Peyer's patch (tissue), 4 donors: ENCODE measurements around the gene BSN. TPM values are rescaled to one million over a fixed set of nuclear protein-coding genes. Genes with fewer than 3 reads are reported as not detected.
A peak's percentile ranks its signal among the peaks of the same experiment; 100 is the strongest.

Experiments used
- DNase-seq, 3 donors: peaks; one replicate each; pipeline ENCODE4 v3.0.0-alpha.2; 2017 to 2019
- H3K27ac ChIP-seq, 4 donors: fragments of 200-600 bp; sonication (generic); one replicate each; pipeline ENCODE4 v1.5.1; 2016 to 2019
- H3K27me3 ChIP-seq, 2 donors: fragments of 200-600 bp; sonication (generic); one replicate each; pipeline ENCODE4 v1.5.1; 2019
- H3K36me3 ChIP-seq, 3 donors: fragments of 200-600 bp; sonication (generic); one replicate each; pipeline ENCODE4 v1.5.1; 2016 to 2019
- H3K4me1 ChIP-seq, 4 donors: fragments of 200-600 bp; sonication (generic); one replicate each; pipeline ENCODE4 v1.5.1; 2016 to 2019
- H3K4me3 ChIP-seq, 4 donors: fragments of 200-600 bp; sonication (generic); 1 replicate in 3 of 4; 2 replicates in 1 of 4; pipeline ENCODE4 v1.5.1; 2016 to 2019; ENCODE audit warnings: mild to moderate bottlenecking in 1 of 4
- H3K9me3 ChIP-seq, 4 donors: fragments of 200-600 bp; sonication (generic); one replicate each; pipeline ENCODE4 v1.5.1; 2016 to 2019; ENCODE audit warnings: mild to moderate bottlenecking in 1 of 4
- CTCF ChIP-seq, 6 experiments: fragments of 450-650 bp in 4 of 6; fragments of 200-600 bp in 2 of 6; sonication (generic) in 1 of 6; IDR thresholded peaks; one replicate each; pipeline ENCODE4 v1.5.1; 2017 to 2019; ENCODE audit warnings: antibody characterized with exemption in 6 of 6, mild to moderate bottlenecking in 3 of 6, moderate library complexity in 1 of 6
- POLR2A ChIP-seq, 2 donors: fragments of 450-650 bp; IDR thresholded peaks; one replicate each; pipeline ENCODE4 v1.5.1; 2017; ENCODE audit warnings: antibody characterized with exemption in 2 of 2, mild to moderate bottlenecking in 2 of 2, moderate library complexity in 2 of 2
- total RNA-seq, 4 donors: library from RNA; depleted of rRNA; stranded (reverse); fragments of >200 nt; gene quantifications; one replicate each; pipeline ENCODE4 v1.1.0, GENCODE V29; 2016

The BSN gene
- total RNA-seq, 4 donors from 2014 or later: 0.18 to 3.3 (median 0.85) TPM

GRCh38 chr3:49702672-49703071 lies 148.4 kb downstream of the BSN start:
- no peak for TF ChIP-seq POLR2A (IDR thresholded peaks at IDR 0.05)
- no peak for TF ChIP-seq CTCF (IDR thresholded peaks at IDR 0.05)
- no peaks in the 10 kb centered on the region for H3K27me3 ChIP-seq
- H3K27ac ChIP-seq: no peak overlapping the region
- H3K4me3 ChIP-seq: no peak overlapping the region
- no peak for DNase-seq
- no peaks in the 10 kb centered on the region for H3K9me3 ChIP-seq
- no peaks in the 10 kb centered on the region for H3K4me1 ChIP-seq
- H3K36me3 ChIP-seq: peaks cover 0 to 86% (median 0%) of the 10 kb centered on the region in 3 donors

- TF ChIP-seq POLR2A (IDR thresholded peaks at IDR 0.05) (no peak), CTCF (IDR thresholded peaks at IDR 0.05) (peak; percentile 49 to 82 (median 78))
- no peaks in the 10 kb centered on the region for H3K9me3 ChIP-seq
- no peak overlapping the region for H3K27ac ChIP-seq
- H3K4me1 ChIP-seq: no peaks in the 10 kb centered on the region
- H3K36me3 ChIP-seq: peaks cover 0 to 78% (median 0%) of the 10 kb centered on the region in 3 donors
- DNase-seq: peak; percentile 56 to 82 (median 70)
- H3K4me3 ChIP-seq: no peak overlapping the region
- no peaks in the 10 kb centered on the region for H3K27me3 ChIP-seq
Observed at GRCh38 chr3:49703443-49703927, 149.2 kb downstream of the BSN start.

GRCh38 chr3:49703956-49704355 lies 149.7 kb downstream of the BSN start:
- Histone ChIP-seq H3K36me3 (peaks cover 0 to 74% (median 0%) of the 10 kb centered on the region in 3 donors), H3K27me3 (no peaks in the 10 kb centered on the region), H3K9me3 (no peaks in the 10 kb centered on the region), H3K27ac (no peak overlapping the region), H3K4me3 (no peak overlapping the region), H3K4me1 (no peaks in the 10 kb centered on the region)
- no peak for TF ChIP-seq CTCF (IDR thresholded peaks at IDR 0.05)
- no peak for TF ChIP-seq POLR2A (IDR thresholded peaks at IDR 0.05)
- no peak for DNase-seq

GRCh38 chr3:49704629-49705028 lies 150.4 kb downstream of the BSN start:
- peaks cover 0 to 70% (median 0%) of the 10 kb centered on the region in 3 donors for H3K36me3 ChIP-seq
- no peaks in the 10 kb centered on the region for H3K27me3 ChIP-seq
- no peaks in the 10 kb centered on the region for H3K4me1 ChIP-seq
- no peak for DNase-seq
- TF ChIP-seq CTCF (IDR thresholded peaks at IDR 0.05) (no peak), POLR2A (IDR thresholded peaks at IDR 0.05) (no peak)
- no peak overlapping the region for H3K4me3 ChIP-seq
- no peak overlapping the region for H3K27ac ChIP-seq
- H3K9me3 ChIP-seq: no peaks in the 10 kb centered on the region

GRCh38 chr3:49705390-49705960 lies 151.2 kb downstream of the BSN start:
- Histone ChIP-seq H3K4me1 (no peaks in the 10 kb centered on the region), H3K27me3 (no peaks in the 10 kb centered on the region), H3K4me3 (no peak overlapping the region), H3K27ac (no peak overlapping the region), H3K36me3 (peaks cover 0 to 62% (median 0%) of the 10 kb centered on the region in 3 donors), H3K9me3 (no peaks in the 10 kb centered on the region)
- no peak for TF ChIP-seq CTCF (IDR thresholded peaks at IDR 0.05)
- TF ChIP-seq POLR2A (IDR thresholded peaks at IDR 0.05): no peak
- no peak for DNase-seq
